BJ (cell line): ENCODE results near the gene C10orf90. TPM values are rescaled to one million over a fixed set of nuclear protein-coding genes. Genes with fewer than 3 reads are reported as not detected.

Experiments
- CTCF ChIA-PET: fragments of 350-600 bp; formaldehyde crosslinking; extraction: SDS; loops from one replicate; lab custom pipeline; 2021; ENCODE audit warnings: antibody characterized with exemption, inconsistent platforms; lab: Yijun Ruan, JAX
- POLR2A ChIA-PET: fragments of 300-600 bp; sonication (Branson Sonifier 250); formaldehyde crosslinking; extraction: SDS; loops from one replicate; lab custom pipeline; 2021; ENCODE audit warnings: antibody characterized with exemption; lab: Charles Lee
- DNase-seq: peaks from one replicate; pipeline ENCODE4 v3.0.0-alpha.2; 2011; ENCODE audit warnings: low read depth
- H3K27me3 ChIP-seq: 2 replicates; pipeline ENCODE4 v1.6.0; 2011; ENCODE audit warnings: low read length; ENCODE audit not compliant: control insufficient read depth, insufficient read depth
- H3K36me3 ChIP-seq: 2 replicates; pipeline ENCODE4 v1.5.1; 2011; ENCODE audit warnings: low read length; ENCODE audit not compliant: control insufficient read depth, insufficient read depth
- H3K4me3 ChIP-seq: 2 replicates; pipeline ENCODE4 v1.5.1; 2011; ENCODE audit warnings: low read depth, mild to moderate bottlenecking, control low read depth, low read length
- polyA plus RNA-seq: library from polyadenylated mRNA; depleted of rRNA; stranded (reverse); fragments of >200 nt; gene quantifications from 2 replicates; pipeline ENCODE4 v1.2.3, GENCODE V29; 2011
- TF ChIP-seq, protein P1 (sequence below): IDR thresholded peaks from 2 replicates; pipeline ENCODE4 v1.5.1; 2011; ENCODE audit warnings: low read depth, mild to moderate bottlenecking, control low read depth, inconsistent platforms, low read length, moderate library complexity; ENCODE audit not compliant: insufficient read depth

The C10orf90 gene
- polyA plus RNA-seq, 1 experiment, result not detected

GRCh38 chr10:126417220-126417825 lies 253.2 kb downstream of the C10orf90 start:
- POLR2A ChIA-PET, result no interaction called here
- no peaks in the 10 kb centered on the region for H3K27me3 ChIP-seq
- CTCF ChIA-PET, result interaction anchor here (1.6 kb wide), 1 partner anchor 11 kb away, joined by 3 read pairs; no protein-coding TSS in a partner anchor
- no peak for DNase-seq
- TF ChIP-seq, protein P1, sequence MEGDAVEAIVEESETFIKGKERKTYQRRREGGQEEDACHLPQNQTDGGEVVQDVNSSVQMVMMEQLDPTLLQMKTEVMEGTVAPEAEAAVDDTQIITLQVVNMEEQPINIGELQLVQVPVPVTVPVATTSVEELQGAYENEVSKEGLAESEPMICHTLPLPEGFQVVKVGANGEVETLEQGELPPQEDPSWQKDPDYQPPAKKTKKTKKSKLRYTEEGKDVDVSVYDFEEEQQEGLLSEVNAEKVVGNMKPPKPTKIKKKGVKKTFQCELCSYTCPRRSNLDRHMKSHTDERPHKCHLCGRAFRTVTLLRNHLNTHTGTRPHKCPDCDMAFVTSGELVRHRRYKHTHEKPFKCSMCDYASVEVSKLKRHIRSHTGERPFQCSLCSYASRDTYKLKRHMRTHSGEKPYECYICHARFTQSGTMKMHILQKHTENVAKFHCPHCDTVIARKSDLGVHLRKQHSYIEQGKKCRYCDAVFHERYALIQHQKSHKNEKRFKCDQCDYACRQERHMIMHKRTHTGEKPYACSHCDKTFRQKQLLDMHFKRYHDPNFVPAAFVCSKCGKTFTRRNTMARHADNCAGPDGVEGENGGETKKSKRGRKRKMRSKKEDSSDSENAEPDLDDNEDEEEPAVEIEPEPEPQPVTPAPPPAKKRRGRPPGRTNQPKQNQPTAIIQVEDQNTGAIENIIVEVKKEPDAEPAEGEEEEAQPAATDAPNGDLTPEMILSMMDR, result no peak
- no peak overlapping the region for H3K4me3 ChIP-seq
- H3K36me3 ChIP-seq, result no peaks in the 10 kb centered on the region

DNA sequence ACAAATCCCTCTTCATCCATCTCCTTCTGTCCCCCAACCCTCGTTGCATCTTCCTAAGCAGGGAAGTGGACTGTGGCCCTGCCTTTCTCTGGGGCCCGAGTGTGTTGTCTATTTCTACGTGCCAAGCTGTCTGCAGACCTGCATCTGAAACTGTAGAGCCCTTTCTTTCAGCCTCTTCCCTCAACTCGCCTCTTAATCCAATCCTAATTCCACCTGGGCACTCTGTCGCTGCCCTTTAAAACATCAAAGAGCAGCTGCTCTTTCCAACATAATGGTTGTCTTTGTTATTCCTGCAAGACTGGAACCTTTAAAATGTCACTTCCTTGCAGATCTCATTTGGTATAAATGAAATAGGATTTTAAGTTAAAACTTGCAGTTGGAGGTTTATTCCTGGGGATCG lies 260.7 kb downstream of the C10orf90 start:
- no peaks in the 10 kb centered on the region for H3K27me3 ChIP-seq
- POLR2A ChIA-PET, result no interaction called here
- DNase-seq, result no peak
- TF ChIP-seq, protein P1, result no peak
- no peaks in the 10 kb centered on the region for H3K36me3 ChIP-seq
- H3K4me3 ChIP-seq, result no peak overlapping the region
- CTCF ChIA-PET, result interaction anchor here (1.5 kb wide), 1 partner anchor 476 kb away, joined by 3 read pairs; no protein-coding TSS in a partner anchor

DNA sequence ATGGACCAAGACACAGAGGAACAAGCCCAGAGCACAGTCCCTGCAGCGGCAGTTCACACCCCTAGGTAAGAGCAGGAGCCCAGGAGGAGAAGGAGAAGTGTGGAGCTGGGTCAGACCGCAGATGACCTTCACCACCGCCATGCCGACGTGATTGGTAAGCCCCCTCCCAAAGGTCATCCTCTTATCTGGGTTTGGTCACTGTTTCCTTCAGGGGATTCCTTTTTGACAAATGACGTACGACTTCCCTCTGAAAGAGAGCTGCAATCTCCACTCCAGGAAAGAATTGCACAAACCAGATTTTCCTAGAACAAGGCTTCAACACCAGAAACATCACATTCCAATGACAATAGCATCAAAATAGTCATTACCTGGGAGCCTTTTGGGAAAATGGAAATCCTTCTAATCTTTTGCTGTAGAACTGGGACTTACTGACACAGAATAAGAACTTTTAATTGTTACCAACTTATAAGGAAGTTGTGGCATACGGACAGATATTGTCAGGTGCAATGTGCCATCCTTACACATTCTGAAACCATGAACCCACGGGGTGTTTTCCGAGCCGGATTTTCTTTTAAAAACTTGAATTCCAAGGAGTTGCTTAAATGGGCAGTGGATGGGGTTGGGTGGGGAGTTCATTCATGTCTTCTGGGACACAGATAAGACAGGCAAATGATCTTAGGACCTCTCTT lies 261.4 kb downstream of the C10orf90 start:
- no peak for DNase-seq
- no peaks in the 10 kb centered on the region for H3K27me3 ChIP-seq
- POLR2A ChIA-PET, result no interaction called here
- CTCF ChIA-PET, result interaction anchor here (0.6 to 1.5 kb wide), 3 partner anchors 145 to 475 kb away, joined by 3 read pairs; no protein-coding TSS in a partner anchor
- no peak overlapping the region for H3K4me3 ChIP-seq
- H3K36me3 ChIP-seq, result no peaks in the 10 kb centered on the region
- TF ChIP-seq, protein P1, result no peak

DNA sequence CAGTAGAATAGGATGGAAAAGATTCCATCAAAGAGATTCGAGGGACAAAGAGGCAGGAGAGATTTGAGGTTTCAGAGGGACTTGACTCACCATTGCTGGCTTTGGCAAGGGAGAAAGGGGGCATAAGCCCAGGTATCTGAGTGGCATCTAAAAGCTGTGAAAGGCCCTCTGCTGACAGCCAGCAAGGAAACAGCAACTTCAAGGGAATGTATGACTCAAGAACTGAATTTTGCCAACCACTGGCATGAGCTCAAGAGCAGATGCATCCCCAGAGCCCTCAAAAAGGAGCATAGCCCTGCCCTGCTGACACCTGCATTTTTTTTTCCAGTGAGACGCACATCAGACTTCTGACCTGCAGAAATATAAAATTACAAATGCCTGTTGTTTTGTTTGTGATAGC lies 262.7 kb downstream of the C10orf90 start:
- no peaks in the 10 kb centered on the region for H3K36me3 ChIP-seq
- ChIA-PET POLR2A (interaction anchor here (0.6 kb wide), 1 partner anchor 346 kb away, joined by 3 read pairs; no protein-coding TSS in a partner anchor), CTCF (interaction anchor here (1.1 kb wide), 1 partner anchor 144 kb away, joined by 3 read pairs; no protein-coding TSS in a partner anchor)
- no peaks in the 10 kb centered on the region for H3K27me3 ChIP-seq
- TF ChIP-seq, protein P1, result no peak
- DNase-seq, result no peak
- no peak overlapping the region for H3K4me3 ChIP-seq

- CTCF ChIA-PET, result no interaction called here
- POLR2A ChIA-PET, result no interaction called here
- H3K4me3 ChIP-seq, result no peak overlapping the region
- no peaks in the 10 kb centered on the region for H3K36me3 ChIP-seq
- TF ChIP-seq, protein P1, result no peak
- H3K27me3 ChIP-seq, result no peaks in the 10 kb centered on the region
- no peak for DNase-seq
These were observed 265.2 kb downstream of the C10orf90 start for GRCh38 chr10:126405239-126405775.
